Suppressor macrophage (primary cell): ENCODE measurements around the gene RALGAPA1.
A peak's percentile ranks its signal among the peaks of the same experiment; 100 is the strongest.
"Not testable (repeated sequence)": the region's sequence is repeated elsewhere in the genome, so short reads cannot be mapped to it uniquely, and the experiment has no call there.

Experiments used
- DNase-seq, 4 experiments: peaks; one replicate each; pipeline ENCODE4 v3.0.0-alpha.2; 2020 to 2022

Gene RALGAPA1

DNA sequence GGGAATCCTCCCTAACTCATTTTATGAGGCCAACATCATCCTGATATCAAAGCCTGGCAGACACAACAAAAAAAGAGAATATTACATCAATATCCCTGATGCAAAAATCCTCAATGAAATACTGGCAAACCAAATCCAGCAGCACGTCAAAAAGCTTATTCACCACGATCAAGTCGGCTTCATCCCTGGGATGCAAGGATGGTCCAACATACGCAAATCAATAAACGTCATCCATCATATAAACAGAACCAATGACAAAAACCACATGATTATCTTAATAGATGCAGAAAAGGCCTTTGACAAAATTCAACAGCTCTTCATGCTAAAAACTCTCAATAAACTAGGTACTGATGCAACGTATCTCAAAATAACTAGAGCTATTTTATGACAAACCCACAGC, 189.1 kb downstream of the RALGAPA1 start:
- DNase-seq, result not testable (repeated sequence)

DNA sequence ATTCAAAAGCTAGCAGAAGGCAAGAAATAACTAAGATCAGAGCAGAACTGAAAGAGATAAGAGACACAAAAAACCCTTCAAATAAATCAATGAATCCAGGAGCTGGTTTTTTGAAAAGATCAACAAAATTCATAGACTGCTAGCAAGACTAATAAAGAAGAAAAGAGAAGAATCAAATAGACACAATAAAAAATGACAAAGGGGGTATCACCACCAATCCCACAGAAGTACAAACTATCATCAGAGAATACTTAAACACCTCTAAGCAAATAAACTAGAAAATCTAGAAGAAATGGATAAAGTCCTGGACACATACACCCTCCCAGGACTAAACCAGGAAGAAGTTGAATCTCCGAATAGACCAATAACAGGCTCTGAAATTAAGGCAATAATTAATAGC, 189.6 kb downstream of the RALGAPA1 start:
- DNase-seq, result not testable (repeated sequence)

DNA sequence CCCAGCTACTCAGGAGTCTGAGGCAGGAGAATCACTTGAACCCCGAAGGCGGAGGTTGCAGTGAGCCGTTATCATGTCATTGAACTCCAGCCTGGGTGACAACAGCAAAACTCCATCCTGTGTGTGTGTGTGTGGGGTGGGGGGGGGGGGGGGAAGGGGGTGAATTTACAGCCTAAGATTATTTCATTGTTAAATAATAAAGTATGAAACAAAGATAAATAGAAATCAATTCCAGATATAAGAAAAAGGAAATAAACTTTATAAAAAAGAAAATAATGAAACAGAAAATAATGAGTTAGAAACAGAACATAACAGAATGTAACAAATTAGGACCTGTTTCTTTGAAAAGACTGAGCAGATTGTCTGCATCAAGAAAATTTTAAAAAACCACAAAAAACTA, 191.6 kb downstream of the RALGAPA1 start:
- no peak for DNase-seq

DNA sequence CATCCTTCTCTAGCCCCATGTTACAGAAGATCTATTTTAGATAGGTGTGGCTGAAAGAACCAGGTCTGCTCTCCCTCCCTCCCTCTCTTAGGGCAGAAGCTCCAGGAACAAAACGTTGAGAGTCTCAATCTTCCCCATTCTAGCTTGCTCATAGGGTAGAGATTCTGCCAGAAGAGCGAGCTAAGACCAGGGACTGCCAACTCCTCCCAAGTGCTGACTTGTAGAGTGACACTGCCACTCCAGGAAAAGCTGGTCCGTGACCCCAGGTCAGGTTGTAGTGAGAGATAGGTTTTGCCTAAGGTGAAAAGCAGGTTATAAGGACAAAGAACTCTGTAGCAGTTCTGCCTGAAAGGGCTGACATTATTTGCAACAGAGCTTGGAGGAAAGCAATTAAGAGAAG, 201.7 kb downstream of the RALGAPA1 start:
- no peak for DNase-seq

- DNase-seq, result no peak
Measured at GRCh38 chr14:35600253-35600652, 208.8 kb downstream of the RALGAPA1 start.

DNA sequence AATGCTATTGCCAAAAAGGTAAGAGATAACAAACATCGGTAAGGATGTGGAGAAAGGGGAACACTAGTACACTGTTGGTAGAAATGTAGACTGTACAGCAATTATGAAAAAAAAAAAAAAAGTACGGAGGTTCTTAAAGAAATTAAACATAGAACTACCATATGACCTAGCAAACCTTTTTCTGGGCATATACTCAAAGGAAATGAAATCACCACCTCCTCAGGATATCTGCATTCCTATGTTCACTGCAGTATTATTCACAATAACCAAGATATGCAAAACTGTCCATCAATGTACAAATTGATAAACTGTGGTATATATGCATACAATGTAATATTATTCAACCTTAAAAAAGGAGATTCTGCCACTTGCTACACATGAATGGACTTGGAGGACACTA, 214.5 kb downstream of the RALGAPA1 start:
- no peak for DNase-seq

DNA sequence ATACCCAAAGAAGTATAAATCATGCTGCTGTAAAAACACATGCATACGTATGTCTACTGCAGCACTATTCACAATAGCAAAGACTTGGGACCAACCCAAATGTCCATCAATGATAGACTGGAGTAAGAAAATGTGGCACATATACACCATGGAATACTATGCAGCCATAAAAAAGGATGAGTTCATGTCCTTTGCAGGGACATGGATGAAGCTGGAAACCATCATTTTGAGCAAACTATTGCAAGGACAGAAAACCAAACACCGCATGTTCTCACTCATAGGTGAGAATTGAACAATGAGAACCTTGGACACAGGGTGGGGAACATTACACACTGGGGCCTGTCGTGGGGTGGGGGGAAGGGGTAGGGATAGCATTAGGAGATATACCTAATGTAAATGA, 221.7 kb downstream of the RALGAPA1 start:
- DNase-seq, result not testable (repeated sequence)

- no peak for DNase-seq
Measured at GRCh38 chr14:35578639-35579038, 230.5 kb downstream of the RALGAPA1 start.

GRCh38 chr14:35578135-35578534, 231.0 kb downstream of the RALGAPA1 start:
- no peak for DNase-seq

DNA sequence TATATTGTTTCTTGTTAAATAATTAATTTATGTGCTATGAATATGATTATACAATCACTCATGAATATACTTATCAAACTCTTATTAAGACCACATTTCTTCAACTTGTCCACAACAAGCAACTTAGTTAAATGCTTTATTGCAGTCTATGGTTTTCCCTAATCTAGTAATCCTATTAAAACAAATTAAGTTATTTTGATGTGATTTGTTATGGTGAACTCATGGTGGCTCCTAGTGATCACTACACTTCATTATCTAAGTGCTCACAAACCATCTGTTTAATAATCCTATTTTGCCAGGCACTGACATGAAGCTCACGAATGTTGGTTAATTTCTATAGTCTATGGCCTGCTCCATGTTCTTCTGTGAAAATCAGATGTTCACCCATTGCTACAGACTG, 232.2 kb downstream of the RALGAPA1 start:
- DNase-seq, result no peak

DNA sequence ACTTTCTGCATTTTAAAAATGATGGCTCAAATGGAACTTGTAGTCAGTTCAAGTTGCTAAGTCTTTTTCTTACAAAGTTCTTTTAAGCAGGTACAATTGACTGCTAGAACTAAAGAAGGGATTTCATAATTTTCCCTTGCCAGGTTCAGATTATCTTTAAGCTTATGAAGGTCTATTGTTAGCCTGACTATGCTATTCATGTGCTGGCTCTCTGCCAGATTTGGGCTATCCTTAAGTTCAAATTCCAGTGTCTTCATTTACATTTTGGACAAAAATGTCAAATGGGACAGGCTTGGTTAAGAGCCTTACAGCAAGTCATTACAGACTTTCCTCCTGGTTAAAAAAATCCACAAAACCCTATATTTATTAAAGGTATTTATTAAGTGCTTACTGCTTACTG, 232.8 kb downstream of the RALGAPA1 start:
- DNase-seq, result no peak

GRCh38 chr14:35573911-35574310, 235.2 kb downstream of the RALGAPA1 start:
- DNase-seq, result no peak

- DNase-seq, result no peak
Measured at GRCh38 chr14:35571598-35571997, 237.5 kb downstream of the RALGAPA1 start.

DNA sequence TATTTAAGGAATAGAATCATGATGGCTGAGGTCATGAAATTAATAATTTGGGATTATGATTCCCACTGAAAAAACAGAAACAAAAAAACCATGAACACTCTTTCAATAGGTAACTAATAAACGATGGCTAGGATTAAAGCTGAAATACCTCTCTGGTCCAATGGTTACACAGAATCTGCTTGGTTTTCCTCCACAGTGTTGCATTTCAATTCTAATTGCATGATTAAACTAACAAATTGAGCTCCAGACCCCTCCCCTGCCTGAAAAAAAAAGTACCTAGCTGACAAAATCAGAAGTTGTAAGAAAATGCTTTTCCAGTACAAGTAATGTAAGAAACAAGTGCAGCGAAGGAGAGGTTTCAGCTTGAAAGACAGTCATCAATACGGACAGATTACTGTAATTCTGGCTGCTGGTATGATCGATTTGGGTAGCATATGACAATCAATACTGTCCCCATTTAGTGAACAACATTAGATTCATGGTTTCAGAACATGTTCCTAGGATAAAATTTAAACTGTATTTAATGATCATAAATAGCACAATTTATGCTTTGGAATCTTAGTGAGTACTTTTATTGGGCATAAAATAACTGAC, 243.1 kb downstream of the RALGAPA1 start:
- DNase-seq, result no peak

DNA sequence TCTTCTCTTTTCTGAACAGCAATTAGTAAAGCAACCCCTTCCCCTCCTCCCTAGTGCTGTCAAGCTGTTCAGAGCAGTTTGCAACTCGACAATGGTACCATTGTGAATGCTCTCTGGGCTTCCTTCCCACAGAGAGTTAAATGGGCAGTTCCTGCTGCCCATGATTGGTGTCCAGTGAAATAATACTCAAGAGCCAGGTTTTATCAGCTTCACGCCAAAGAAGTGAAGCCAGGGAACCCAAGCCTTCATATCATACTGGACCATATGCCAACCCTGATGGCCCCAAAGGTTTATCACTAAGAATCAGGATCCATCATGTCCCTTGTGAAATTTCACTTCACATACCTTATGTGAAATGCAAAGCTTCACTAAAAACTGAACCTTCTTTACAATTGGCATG, 250.4 kb downstream of the RALGAPA1 start:
- no peak for DNase-seq

- no peak for DNase-seq
Measured at GRCh38 chr14:35557221-35557747, 251.8 kb downstream of the RALGAPA1 start.

- DNase-seq, result no peak
Measured at GRCh38 chr14:35556548-35556947, 252.5 kb downstream of the RALGAPA1 start.

GRCh38 chr14:35553808-35554207, 255.3 kb downstream of the RALGAPA1 start:
- DNase-seq, result no peak

GRCh38 chr14:35551081-35551480, 258.0 kb downstream of the RALGAPA1 start:
- no peak for DNase-seq

DNA sequence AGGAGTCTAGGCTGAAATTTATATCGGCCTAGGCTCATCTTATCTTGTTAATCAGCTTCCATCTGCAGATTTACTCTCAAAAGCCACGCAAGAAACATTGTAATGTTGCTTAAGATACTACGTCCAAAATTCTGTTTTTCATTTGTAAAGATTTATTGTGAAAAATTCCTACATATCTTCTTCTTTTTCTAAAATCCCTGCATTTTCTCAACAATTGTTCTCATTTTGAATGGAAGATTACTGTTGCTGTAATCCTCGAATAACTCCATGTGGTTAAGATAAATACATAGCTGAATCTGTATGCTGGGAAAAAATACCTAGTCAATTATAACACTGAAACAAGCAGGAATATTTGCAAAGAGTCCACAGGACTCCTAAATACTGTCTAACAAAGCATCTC, 259.5 kb downstream of the RALGAPA1 start:
- no peak for DNase-seq

DNA sequence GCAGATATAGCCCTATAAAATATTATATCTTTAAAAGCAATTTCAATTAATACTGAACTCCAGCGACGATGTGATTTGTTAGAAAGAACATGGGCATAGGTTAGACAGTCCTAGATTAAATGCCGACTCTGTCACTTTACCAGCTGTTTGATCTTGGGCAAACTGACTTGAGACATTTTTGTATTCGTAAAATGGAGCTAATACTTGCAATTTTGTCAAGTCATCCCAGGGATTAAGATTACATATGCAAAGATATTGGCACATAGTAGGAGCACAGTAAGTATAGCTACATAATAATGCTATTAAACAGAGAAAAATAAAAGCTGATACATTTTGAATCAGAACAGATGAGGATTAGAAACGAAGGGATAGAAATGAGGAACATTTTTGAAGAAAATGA, 266.1 kb downstream of the RALGAPA1 start:
- no peak for DNase-seq

DNA sequence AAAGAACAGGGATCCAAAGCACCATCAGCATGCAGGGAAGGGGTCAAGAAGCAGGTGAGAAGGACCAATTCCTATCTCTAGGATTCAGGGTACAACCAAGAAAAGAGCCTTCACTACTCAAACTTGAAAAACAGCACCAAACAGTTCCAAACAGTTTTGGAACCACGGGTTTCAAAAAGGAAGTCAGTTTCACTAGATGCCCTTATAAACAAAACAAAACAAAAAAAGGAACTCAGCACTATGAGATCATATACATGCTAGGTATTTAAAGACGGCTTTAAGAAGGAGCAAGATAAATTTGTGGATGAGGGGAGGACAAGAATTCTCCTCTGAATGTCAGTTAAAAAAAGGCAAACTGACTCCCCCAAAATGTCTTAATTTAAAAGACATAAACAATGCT, 269.1 kb downstream of the RALGAPA1 start:
- peak in 2 of 4 experiments; percentile 14 to 18 for DNase-seq

DNA sequence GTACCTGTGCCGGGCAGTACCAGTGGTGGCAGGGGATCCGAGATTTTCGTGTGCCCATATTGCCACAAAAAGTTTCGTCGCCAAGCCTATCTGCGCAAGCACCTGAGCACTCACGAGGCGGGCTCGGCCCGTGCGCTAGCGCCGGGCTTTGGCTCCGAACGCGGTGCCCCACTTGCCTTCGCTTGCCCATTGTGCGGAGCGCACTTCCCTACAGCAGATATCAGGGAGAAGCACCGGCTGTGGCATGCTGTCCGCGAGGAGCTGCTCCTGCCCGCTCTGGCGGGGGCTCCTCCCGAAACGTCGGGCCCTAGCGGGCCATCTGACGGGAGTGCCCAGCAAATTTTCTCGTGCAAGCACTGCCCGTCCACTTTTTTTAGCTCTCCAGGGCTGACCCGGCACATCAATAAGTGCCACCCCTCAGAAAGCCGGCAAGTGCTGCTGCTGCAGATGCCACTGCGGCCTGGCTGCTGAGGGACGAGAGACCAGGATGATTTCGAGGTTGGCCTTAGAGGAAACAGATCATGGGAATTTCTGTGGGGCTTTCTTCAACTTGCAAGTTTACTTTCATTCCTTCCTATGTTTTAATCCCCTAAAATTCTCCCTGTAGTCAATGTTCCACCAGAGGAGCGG, 273.5 kb downstream of the RALGAPA1 start:
- DNase-seq, result peak in 1 of 4 experiments; percentile 1

GRCh38 chr14:35534873-35535482, 274.1 kb downstream of the RALGAPA1 start:
- DNase-seq, result peak; percentile 74 to 89 (median 82)
